Astrocyte of the cerebellum (primary cell): ENCODE measurements around the gene FAM20B.

Source experiments
- DNase-seq: peaks from one replicate; pipeline ENCODE4 v3.0.0-alpha.2; 2011; ENCODE audit warnings: low read depth
- H3K4me3 ChIP-seq: 2 replicates; pipeline ENCODE4 v1.5.1; 2011; ENCODE audit warnings: mild to moderate bottlenecking, low read depth, low read length, moderate library complexity
- CTCF ChIP-seq: IDR thresholded peaks from 2 replicates; pipeline ENCODE4 v1.5.1; 2012; ENCODE audit warnings: low read length, low read depth, moderate library complexity, mild to moderate bottlenecking; ENCODE audit errors: missing control alignments
- in situ Hi-C: cut with HindIII; loops from 2 replicates; pipeline ENCODE4 v1.10.0; 2017; ENCODE audit warnings: low sequenced_read_pairs

The FAM20B gene

GRCh38 chr1:179066471-179066870 lies 40.8 kb downstream of the FAM20B start:
- no peak for DNase-seq
- no peak for TF ChIP-seq CTCF
- H3K4me3 ChIP-seq: no peak overlapping the region
- in situ Hi-C loops: no loop called here

GRCh38 chr1:179077396-179077795 lies 51.7 kb downstream of the FAM20B start:
- no peak for DNase-seq
- in situ Hi-C loops: no loop called here
- no peak overlapping the region for H3K4me3 ChIP-seq
- TF ChIP-seq CTCF: no peak

GRCh38 chr1:179079113-179079761 lies 53.5 kb downstream of the FAM20B start:
- in situ Hi-C loops: no loop called here
- TF ChIP-seq CTCF: peak; percentile 79
- no peak overlapping the region for H3K4me3 ChIP-seq
- peak; percentile 70 for DNase-seq

GRCh38 chr1:179080866-179081686 lies 55.4 kb downstream of the FAM20B start:
- TF ChIP-seq CTCF: no peak

GRCh38 chr1:179081687-179082332 lies 56.1 kb downstream of the FAM20B start, which contains the start of gene TOR3A:
Gene TOR3A (plus strand): TSS chr1:179082070. CDS start chr1:179082129, 59 bp downstream.
- TF ChIP-seq CTCF: no peak
- H3K4me3 ChIP-seq: peak within 1 kb of the TSS; percentile 65
- in situ Hi-C loops: no loop called here
- DNase-seq: peak; percentile 53

More at GRCh38 chr1:179080866-179081686, 55.4 kb downstream of the FAM20B start:
- H3K4me3 ChIP-seq: peak overlapping the region; percentile 65
- DNase-seq: no peak
- in situ Hi-C loops: no loop called here

GRCh38 chr1:179082333-179082998 lies 56.8 kb downstream of the FAM20B start:
- TF ChIP-seq CTCF: no peak
- in situ Hi-C loops: no loop called here
- DNase-seq: no peak
- peak overlapping the region; percentile 65 for H3K4me3 ChIP-seq
